HepG2 (cell line): Measurements from ENCODE around the gene LCAT. TPM values are rescaled to one million over a fixed set of nuclear protein-coding genes. Genes with fewer than 3 reads are reported as not detected.

Source experiments
- CENPBD1 ChIP-seq: sonication (generic); formaldehyde crosslinking; IDR thresholded peaks from 2 replicates; pipeline ENCODE4 v1.8.0; 2022; ENCODE audit warnings: missing genetic modification reagents, low read depth, mild to moderate bottlenecking, borderline replicate concordance
- CHCHD3 ChIP-seq: sonication (generic); formaldehyde crosslinking; IDR thresholded peaks from 2 replicates; pipeline ENCODE4 v1.8.0; 2022; ENCODE audit warnings: mild to moderate bottlenecking, missing genetic modification reagents, moderate library complexity
- EP300 ChIP-seq, 3 experiments: sonication (generic) in 1 of 3; formaldehyde crosslinking in 1 of 3; IDR thresholded peaks; 2 replicates each; pipeline versions ENCODE4 v1.5.1 to v1.6.1; 2011 to 2020; ENCODE audit warnings: low read depth in 2 of 3, low read length in 2 of 3, borderline replicate concordance in 1 of 3, improper control_type of control experiment in 1 of 3, mild to moderate bottlenecking in 1 of 3, missing genetic modification reagents in 1 of 3, moderate library complexity in 1 of 3
- FOXA1 ChIP-seq, 2 experiments: fragments of 450-650 bp in 1 of 2; sonication (generic) in 1 of 2; formaldehyde crosslinking in 1 of 2; IDR thresholded peaks; 2 replicates each; pipeline versions ENCODE4 v1.4.0 to v1.6.1; 2016 to 2020; ENCODE audit warnings: missing genetic modification reagents in 1 of 2
- HNRNPLL ChIP-seq: fragments of 200-400 bp; formaldehyde crosslinking; IDR thresholded peaks from 2 replicates; pipeline ENCODE4 v1.6.1; 2017; ENCODE audit warnings: mild to moderate bottlenecking, low read depth, low read length; ENCODE audit not compliant: poor library complexity, severe bottlenecking
- HOXD1 ChIP-seq: sonication (generic); formaldehyde crosslinking; IDR thresholded peaks from 2 replicates; pipeline ENCODE4 v1.5.0; 2020; ENCODE audit warnings: missing genetic modification reagents
- KDM5A ChIP-seq: fragments of 200-600 bp; sonication (generic); IDR thresholded peaks from 2 replicates; pipeline ENCODE4 v1.7.0; 2018; ENCODE audit warnings: antibody characterized with exemption, mild to moderate bottlenecking, low read length, borderline replicate concordance
- MLLT10 ChIP-seq: sonication (generic); formaldehyde crosslinking; IDR thresholded peaks from 2 replicates; pipeline ENCODE4 v1.4.0; 2020; ENCODE audit warnings: missing genetic modification reagents
- MXI1 ChIP-seq: IDR thresholded peaks from 3 replicates; pipeline ENCODE4 v1.6.1; 2012; ENCODE audit warnings: low read depth, low read length, inconsistent platforms, borderline replicate concordance
- RAD21 ChIP-seq: fragments of 450-650 bp; formaldehyde crosslinking; IDR thresholded peaks from 2 replicates; pipeline ENCODE4 v1.5.0; 2020; ENCODE audit warnings: mild to moderate bottlenecking
- SMYD3 ChIP-seq: sonication (generic); formaldehyde crosslinking; IDR thresholded peaks from 2 replicates; pipeline ENCODE4 v1.8.1; 2023; ENCODE audit warnings: mild to moderate bottlenecking, missing genetic modification reagents
- TARDBP ChIP-seq: sonication (generic); formaldehyde crosslinking; IDR thresholded peaks from 2 replicates; pipeline ENCODE4 v1.8.0; 2022; ENCODE audit warnings: mild to moderate bottlenecking, missing genetic modification reagents
- THRA ChIP-seq: sonication (generic); formaldehyde crosslinking; IDR thresholded peaks from 2 replicates; pipeline ENCODE4 v1.4.0; 2020; ENCODE audit warnings: missing genetic modification reagents, borderline replicate concordance
- TRIM24 ChIP-seq: sonication (generic); formaldehyde crosslinking; IDR thresholded peaks from 2 replicates; pipeline ENCODE4 v1.8.0; 2022; ENCODE audit warnings: mild to moderate bottlenecking, missing genetic modification reagents
- ZBTB43 ChIP-seq: sonication (generic); formaldehyde crosslinking; conservative IDR thresholded peaks from 2 replicates; pipeline ENCODE4 v1.4.0; 2020; ENCODE audit warnings: missing genetic modification reagents
- ZNF20 ChIP-seq: sonication (generic); formaldehyde crosslinking; IDR thresholded peaks from 2 replicates; pipeline ENCODE4 v1.4.0; 2020; ENCODE audit warnings: mild to moderate bottlenecking, moderate library complexity, missing genetic modification reagents
- ZNF225 ChIP-seq: sonication (generic); formaldehyde crosslinking; IDR thresholded peaks from 2 replicates; pipeline ENCODE4 v1.4.0; 2020; ENCODE audit warnings: mild to moderate bottlenecking, missing genetic modification reagents
- ZNF232 ChIP-seq: sonication (generic); formaldehyde crosslinking; IDR thresholded peaks from 2 replicates; pipeline ENCODE4 v1.4.0; 2020; ENCODE audit warnings: missing genetic modification reagents, borderline replicate concordance
- ZNF343 ChIP-seq: sonication (generic); formaldehyde crosslinking; IDR thresholded peaks from 2 replicates; pipeline ENCODE4 v1.4.0; 2020; ENCODE audit warnings: mild to moderate bottlenecking, missing genetic modification reagents
- ZNF570 ChIP-seq: sonication (generic); formaldehyde crosslinking; IDR thresholded peaks from 2 replicates; pipeline ENCODE4 v1.4.0; 2020; ENCODE audit warnings: mild to moderate bottlenecking, missing genetic modification reagents, borderline replicate concordance
- ZNF619 ChIP-seq: sonication (generic); formaldehyde crosslinking; IDR thresholded peaks from 2 replicates; pipeline ENCODE4 v1.4.0; 2020; ENCODE audit warnings: mild to moderate bottlenecking, missing genetic modification reagents
- polyA plus RNA-seq, 8 experiments: library from polyadenylated mRNA; depleted of rRNA in 3 of 8; stranded (reverse) in 7 of 8; unstranded in 1 of 8; fragments of >200 nt; fragmentation: Illumina TruSeq in 4 of 8; extraction: Trizol in 4 of 8; gene quantifications; 2 replicates each; pipeline versions ENCODE4 v1.2.1 to v1.2.3, GENCODE V29; 2011 to 2016; ENCODE audit warnings: low read depth in 4 of 8, missing spikeins in 1 of 8, mixed read lengths in 1 of 8; ENCODE audit not compliant: insufficient read depth in 1 of 8
- total RNA-seq, 5 experiments: library from RNA; depleted of rRNA; stranded (reverse); fragments of >200 nt; fragmentation: Illumina TruSeq; extraction: Trizol; gene quantifications; 2 replicates each; pipeline ENCODE4 v1.2.3, GENCODE V29; 2016; ENCODE audit warnings: low read depth in 1 of 5

The LCAT gene
- total and polyA plus RNA-seq, 2 of the 13 experiments (the other 11 are each of a cell fraction or from before 2014, with no cell fraction given) = 36.1 to 38.9 TPM

GRCh38 chr16:67928561-67929364 is 15.2 kb downstream of the LCAT start (continued):
- TF ChIP-seq THRA (peak; percentile 19; the same call in 1 of the 2 replicates), MLLT10 (CRISPR knock-in tag) (no peak), TARDBP (CRISPR knock-in tag) (no peak), ZNF570 (CRISPR knock-in tag) (no peak), SMYD3 (CRISPR knock-in tag) (no peak), HNRNPLL (peak; percentile 19), TRIM24 (CRISPR knock-in tag) (no peak), CENPBD1 (CRISPR knock-in tag) (no peak), EP300 (IDR thresholded peaks at IDR 0.05; ENCODE audit: low read depth in 2 of 2, low read length in 2 of 2) (no peak), EP300 (CRISPR knock-in tag; IDR thresholded peaks at IDR 0.05; ENCODE audit: borderline replicate concordance) (no peak), ZNF619 (CRISPR knock-in tag) (peak; percentile 28; the same call in 1 of the 2 replicates), RAD21 (CRISPR knock-in tag) (peak; percentile 98), ZNF20 (CRISPR knock-in tag) (no peak), KDM5A (no peak), ZBTB43 (CRISPR knock-in tag) (peak; percentile 62; the same call in 1 of the 2 replicates), ZNF232 (CRISPR knock-in tag) (no peak), CHCHD3 (CRISPR knock-in tag) (no peak), MXI1 (no peak), ZNF225 (CRISPR knock-in tag) (0 out of 2 replicates have a peak, but pooled peaks have one; percentile 31), HOXD1 (CRISPR knock-in tag) (no peak), FOXA1 (IDR thresholded peaks at IDR 0.05) (no peak), FOXA1 (CRISPR knock-in tag; IDR thresholded peaks at IDR 0.05) (peak; percentile 12; the same call in 1 of the 2 replicates), ZNF343 (CRISPR knock-in tag) (no peak)
